HFF-Myc (cell line): ENCODE results near the gene MT1M.
A peak's percentile ranks its signal among the peaks of the same experiment; 100 is the strongest.

ENCODE experiments used
- DNase-seq: peaks from one replicate; pipeline ENCODE4 v3.0.0-alpha.2; 2011; ENCODE audit warnings: low read depth; ENCODE audit errors: extremely low read depth
- H3K4me3 ChIP-seq: replicated peaks from 2 replicates; pipeline ENCODE4 v1.5.1; 2011; ENCODE audit warnings: low read depth, mild to moderate bottlenecking, control low read depth, low read length
- TF ChIP-seq, protein P1 (sequence below): IDR thresholded peaks from 2 replicates; pipeline ENCODE4 v1.5.1; 2012; ENCODE audit warnings: mild to moderate bottlenecking, low read depth, low read length, control low read depth; ENCODE audit errors: missing control alignments

Gene MT1M

DNA sequence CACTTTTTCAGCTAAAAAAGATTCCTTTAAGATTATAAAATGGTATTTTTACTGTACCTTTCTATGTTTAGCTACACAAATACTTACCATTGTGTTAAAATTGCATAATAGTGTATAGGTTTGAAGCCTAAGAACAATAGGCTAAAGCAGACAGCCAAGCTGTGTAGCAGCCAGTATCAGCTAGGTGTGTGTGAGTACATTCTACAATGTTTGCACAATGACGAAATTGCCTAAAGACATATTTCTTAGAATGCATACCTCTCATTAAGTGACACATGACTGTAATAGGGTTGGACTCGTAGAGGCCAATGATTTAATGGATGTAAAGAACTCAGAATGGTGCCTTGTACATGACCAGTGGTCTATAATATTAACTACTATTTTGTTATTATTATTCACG, 17.4 kb downstream of the MT1M start:
- TF ChIP-seq, protein P1, sequence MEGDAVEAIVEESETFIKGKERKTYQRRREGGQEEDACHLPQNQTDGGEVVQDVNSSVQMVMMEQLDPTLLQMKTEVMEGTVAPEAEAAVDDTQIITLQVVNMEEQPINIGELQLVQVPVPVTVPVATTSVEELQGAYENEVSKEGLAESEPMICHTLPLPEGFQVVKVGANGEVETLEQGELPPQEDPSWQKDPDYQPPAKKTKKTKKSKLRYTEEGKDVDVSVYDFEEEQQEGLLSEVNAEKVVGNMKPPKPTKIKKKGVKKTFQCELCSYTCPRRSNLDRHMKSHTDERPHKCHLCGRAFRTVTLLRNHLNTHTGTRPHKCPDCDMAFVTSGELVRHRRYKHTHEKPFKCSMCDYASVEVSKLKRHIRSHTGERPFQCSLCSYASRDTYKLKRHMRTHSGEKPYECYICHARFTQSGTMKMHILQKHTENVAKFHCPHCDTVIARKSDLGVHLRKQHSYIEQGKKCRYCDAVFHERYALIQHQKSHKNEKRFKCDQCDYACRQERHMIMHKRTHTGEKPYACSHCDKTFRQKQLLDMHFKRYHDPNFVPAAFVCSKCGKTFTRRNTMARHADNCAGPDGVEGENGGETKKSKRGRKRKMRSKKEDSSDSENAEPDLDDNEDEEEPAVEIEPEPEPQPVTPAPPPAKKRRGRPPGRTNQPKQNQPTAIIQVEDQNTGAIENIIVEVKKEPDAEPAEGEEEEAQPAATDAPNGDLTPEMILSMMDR: no peak
- DNase-seq: no peak
- no peak overlapping the region for H3K4me3 ChIP-seq

DNA sequence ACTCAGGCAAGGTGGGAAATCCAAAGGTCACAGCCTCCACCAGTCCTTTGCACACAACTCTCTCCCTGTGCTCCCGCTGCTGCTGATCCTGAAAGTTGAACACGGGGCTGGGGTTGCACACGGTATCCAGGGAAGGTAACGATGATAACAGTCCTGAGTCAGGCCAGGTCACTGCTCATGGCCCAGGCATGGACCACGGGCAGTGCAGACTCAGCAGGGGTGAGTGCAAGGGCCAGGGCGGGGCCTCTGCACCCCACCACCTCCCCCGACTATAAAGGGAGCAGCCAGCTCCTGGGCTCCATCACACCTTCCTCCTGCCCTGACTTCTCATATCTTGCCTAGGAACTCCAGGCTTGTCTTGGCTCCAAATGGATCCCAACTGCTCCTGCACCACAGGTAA, 19.1 kb downstream of the MT1M start, which contains the start of gene MT1B:
Gene MT1B (plus strand): TSS at position 301 of the 400 bp plus-strand sequence. CDS start 68 bp downstream, at position 369.
- TF ChIP-seq, protein P1: no peak
- no peak within 1 kb of the TSS for H3K4me3 ChIP-seq
- DNase-seq: no peak

DNA sequence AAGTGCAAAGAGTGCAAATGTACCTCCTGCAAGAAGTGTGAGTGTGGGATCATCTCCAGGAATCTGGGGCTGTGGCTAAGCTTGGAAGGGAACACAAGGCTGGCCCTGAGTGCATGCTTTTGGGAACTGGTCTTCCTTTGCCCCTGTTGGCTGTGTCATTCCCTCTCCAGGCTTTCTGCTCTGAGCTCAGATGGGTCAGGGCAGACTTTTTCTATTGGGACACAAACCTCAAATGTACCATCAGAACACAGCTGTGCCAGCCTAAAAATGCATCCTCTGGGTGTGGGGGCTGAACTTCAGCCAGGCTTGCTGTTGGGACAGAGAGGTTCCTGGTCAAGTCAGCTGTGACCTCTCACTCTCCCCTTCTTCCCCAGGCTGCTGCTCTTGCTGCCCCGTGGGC, 20.1 kb downstream of the MT1M start:
- TF ChIP-seq, protein P1: no peak
- DNase-seq: no peak
- no peak overlapping the region for H3K4me3 ChIP-seq

DNA sequence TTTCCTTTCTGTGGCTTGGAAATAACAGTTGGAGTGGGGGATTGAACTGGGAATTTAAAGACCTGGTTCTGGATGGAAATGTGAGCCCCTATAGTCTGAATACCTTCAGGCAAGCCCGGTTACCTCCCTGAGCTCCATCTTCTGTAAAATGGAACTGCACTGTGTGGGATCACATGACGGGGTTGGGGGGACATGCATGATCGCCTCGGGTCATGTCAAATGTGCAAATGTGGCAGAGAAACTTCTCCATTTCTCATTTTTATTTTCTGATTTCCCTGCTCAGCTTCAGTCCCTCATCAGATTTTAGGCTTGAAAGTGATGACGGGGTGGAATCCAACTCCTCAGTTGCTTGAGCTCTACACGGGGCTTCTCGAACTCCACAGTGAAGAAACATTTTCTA, 20.8 kb downstream of the MT1M start:
- no peak for DNase-seq
- TF ChIP-seq, protein P1: no peak
- no peak overlapping the region for H3K4me3 ChIP-seq

DNA sequence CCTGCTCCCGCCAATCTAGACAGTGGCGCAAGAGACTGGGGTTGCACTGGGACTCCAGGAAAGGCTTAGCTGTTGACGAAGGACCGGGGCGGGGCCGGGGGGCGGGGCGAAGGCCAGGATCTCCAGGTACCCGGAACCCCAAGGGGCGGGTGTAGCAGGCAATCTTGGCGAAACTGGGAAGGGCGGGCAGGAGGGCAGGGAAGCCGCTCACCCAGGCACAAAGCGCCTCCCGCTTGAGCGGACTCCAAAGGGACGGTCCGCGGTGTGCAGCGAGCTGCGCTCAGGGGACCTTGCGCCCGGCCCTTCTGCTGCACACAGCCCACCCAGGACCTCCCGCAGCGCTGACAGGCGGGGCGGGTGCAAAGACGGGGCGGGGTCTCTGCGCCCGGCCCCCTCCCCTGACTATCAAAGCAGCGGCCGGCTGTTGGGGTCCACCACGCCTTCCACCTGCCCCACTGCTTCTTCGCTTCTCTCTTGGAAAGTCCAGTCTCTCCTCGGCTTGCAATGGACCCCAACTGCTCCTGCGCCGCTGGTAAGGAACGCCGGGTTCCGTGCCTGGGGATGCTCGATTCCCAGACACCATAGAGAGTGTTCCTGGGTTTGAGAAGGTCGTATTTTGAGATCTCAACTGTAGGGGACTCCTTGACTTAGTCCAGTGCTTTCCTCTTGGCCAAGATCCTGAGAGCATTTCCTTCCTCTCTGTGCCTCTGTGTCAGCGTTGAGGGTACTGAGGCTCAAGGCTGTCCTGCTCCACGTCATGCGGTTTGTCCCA, 25.3 kb downstream of the MT1M start, which contains the start of gene MT1F:
Gene MT1F (plus strand): TSS at position 405 of the 772 bp plus-strand sequence. CDS start 100 bp downstream, at position 505.
- DNase-seq: no peak
- TF ChIP-seq, protein P1: no peak
- H3K4me3 ChIP-seq: peak within 1 kb of the TSS; percentile 25

DNA sequence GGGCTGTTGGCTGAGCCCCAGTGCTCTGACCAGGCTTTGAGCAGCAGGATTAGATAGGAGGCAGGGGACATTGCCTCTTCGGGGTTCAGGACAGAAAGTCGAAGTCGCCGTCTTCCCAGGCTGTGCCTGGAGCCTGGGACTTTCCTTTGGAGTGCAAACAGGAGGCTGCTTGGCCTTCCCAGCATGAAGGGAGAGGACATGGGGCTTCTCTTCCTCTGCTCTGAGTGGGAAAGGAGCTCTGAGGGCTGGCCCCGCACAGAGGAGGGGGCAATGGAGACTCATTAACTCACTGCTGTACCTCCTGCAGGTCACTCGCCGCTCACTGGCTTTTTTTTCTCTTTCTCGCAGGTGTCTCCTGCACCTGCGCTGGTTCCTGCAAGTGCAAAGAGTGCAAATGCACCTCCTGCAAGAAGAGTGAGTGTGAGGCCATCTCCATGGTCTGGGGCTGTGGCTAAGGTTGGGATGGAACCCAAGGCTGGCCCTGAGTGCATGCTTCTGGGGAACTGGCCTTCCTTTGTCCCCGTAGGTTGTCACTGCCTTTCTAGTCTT, 25.9 kb downstream of the MT1M start:
- TF ChIP-seq, protein P1: no peak
- no peak overlapping the region for H3K4me3 ChIP-seq
- DNase-seq: no peak
